Neutrophil (primary cell): ENCODE measurements around the gene RNF115.
"Not testable (repeated sequence)": the region's sequence is repeated elsewhere in the genome, so short reads cannot be mapped to it uniquely, and the experiment has no call there.

Source experiments
- H3K27ac ChIP-seq: fragments of 200-600 bp; sonication (generic); 2 replicates; pipeline ENCODE4 v1.5.1; 2016; ENCODE audit warnings: mild to moderate bottlenecking, moderate library complexity
- H3K27me3 ChIP-seq: fragments of 200-600 bp; sonication (generic); 2 replicates; pipeline ENCODE4 v1.6.0; 2016; ENCODE audit warnings: mild to moderate bottlenecking
- H3K36me3 ChIP-seq: fragments of 200-600 bp; sonication (generic); 2 replicates; pipeline ENCODE4 v1.5.1; 2017
- H3K4me1 ChIP-seq, 2 experiments: fragments of 200-600 bp in 1 of 2; sonication (generic) in 1 of 2; 1 replicate in 1 of 2; 2 replicates in 1 of 2; pipeline versions ENCODE4 v1.5.1 to v1.6.1; 2013 to 2016; ENCODE audit warnings: low read depth in 1 of 2, low read length in 1 of 2, mild to moderate bottlenecking in 1 of 2, moderate library complexity in 1 of 2; ENCODE audit not compliant: control insufficient read depth in 1 of 2, insufficient read depth in 1 of 2
- H3K4me3 ChIP-seq, 2 experiments: fragments of 200-600 bp in 1 of 2; sonication (generic) in 1 of 2; 1 replicate in 1 of 2; 2 replicates in 1 of 2; pipeline ENCODE4 v1.5.1; 2013 to 2016; ENCODE audit warnings: low read depth in 1 of 2, low read length in 1 of 2, mild to moderate bottlenecking in 1 of 2, moderate library complexity in 1 of 2
- H3K9me3 ChIP-seq: fragments of 200-600 bp; sonication (generic); 2 replicates; pipeline ENCODE4 v1.5.1; 2016
- TF ChIP-seq, protein P1 (sequence below): fragments of 200-600 bp; sonication (generic); IDR thresholded peaks from 2 replicates; pipeline ENCODE4 v1.5.1; 2016; ENCODE audit warnings: antibody characterized with exemption

The RNF115 gene

DNA sequence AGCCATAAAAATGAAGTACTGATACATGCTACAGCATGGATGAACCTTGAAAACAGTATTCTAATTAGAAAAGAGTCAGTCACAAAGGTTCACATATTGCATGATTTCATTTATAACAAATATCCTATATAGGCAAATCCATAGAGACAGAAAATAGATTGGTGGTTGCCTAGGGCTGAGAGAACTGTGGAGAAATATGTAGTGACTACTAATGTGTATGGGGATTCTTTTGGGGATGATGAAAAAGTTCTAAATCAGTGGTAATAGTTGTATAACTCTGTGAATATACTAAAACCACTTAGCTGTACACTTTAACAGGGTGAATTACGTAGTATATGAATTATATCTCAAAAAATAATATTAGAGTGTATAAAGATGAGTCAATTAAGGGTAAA, 45.8 kb downstream of the RNF115 start:
- Histone ChIP-seq H3K4me3 (no peak overlapping the region), H3K4me1 (no peaks in the 10 kb centered on the region), H3K9me3 (no peaks in the 10 kb centered on the region), H3K27ac (no peak overlapping the region), H3K27me3 (no peaks in the 10 kb centered on the region), H3K36me3 (peaks cover 17% of the 10 kb centered on the region)
- TF ChIP-seq, protein P1, sequence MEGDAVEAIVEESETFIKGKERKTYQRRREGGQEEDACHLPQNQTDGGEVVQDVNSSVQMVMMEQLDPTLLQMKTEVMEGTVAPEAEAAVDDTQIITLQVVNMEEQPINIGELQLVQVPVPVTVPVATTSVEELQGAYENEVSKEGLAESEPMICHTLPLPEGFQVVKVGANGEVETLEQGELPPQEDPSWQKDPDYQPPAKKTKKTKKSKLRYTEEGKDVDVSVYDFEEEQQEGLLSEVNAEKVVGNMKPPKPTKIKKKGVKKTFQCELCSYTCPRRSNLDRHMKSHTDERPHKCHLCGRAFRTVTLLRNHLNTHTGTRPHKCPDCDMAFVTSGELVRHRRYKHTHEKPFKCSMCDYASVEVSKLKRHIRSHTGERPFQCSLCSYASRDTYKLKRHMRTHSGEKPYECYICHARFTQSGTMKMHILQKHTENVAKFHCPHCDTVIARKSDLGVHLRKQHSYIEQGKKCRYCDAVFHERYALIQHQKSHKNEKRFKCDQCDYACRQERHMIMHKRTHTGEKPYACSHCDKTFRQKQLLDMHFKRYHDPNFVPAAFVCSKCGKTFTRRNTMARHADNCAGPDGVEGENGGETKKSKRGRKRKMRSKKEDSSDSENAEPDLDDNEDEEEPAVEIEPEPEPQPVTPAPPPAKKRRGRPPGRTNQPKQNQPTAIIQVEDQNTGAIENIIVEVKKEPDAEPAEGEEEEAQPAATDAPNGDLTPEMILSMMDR = no peak

DNA sequence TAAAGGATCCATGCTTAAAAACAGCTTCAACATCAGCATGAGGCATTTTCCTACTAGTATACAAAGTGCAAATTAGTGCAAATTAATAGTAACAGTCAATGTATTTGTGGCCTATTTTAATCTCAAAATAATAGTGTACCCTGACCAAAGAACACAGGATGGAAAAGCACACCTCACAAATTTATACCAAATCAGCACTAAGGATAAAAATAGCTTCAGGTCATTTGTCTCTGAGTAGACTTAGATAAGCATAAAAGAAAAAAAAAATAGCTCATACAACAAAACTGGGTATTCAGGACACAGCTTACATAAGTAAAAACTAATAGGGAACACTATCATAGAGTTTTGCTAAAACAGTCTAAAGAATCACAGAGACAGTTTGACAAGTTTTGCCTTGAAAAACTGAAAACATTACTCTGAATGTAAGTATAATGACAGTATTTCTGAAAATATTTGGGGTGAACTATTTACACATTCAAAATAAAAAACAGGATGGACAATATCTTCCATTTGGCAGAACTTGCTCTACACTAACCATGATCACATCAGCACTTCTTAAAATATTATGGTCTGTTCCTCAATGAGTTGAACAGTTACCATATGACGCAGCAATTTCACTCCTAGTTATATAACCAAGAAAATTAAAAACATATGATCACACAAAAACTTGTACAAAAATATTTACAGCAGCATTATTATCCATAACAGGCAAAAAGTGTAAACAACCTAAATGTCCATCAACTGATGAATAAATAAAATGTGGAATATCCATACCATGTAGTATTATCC, 46.3 kb downstream of the RNF115 start:
- H3K36me3 ChIP-seq = peaks cover 11% of the 10 kb centered on the region
- H3K27me3 ChIP-seq = no peaks in the 10 kb centered on the region
- H3K4me3 ChIP-seq = no peak overlapping the region
- no peak overlapping the region for H3K27ac ChIP-seq
- H3K4me1 ChIP-seq = no peaks in the 10 kb centered on the region
- TF ChIP-seq, protein P1 = no peak
- no peaks in the 10 kb centered on the region for H3K9me3 ChIP-seq

GRCh38 chr1:145773423-145773822, 50.5 kb downstream of the RNF115 start:
- TF ChIP-seq, protein P1 = no peak
- H3K4me1 ChIP-seq = no peaks in the 10 kb centered on the region
- H3K27ac ChIP-seq = no peak overlapping the region
- H3K9me3 ChIP-seq = no peaks in the 10 kb centered on the region
- peaks cover 19% of the 10 kb centered on the region for H3K36me3 ChIP-seq
- H3K4me3 ChIP-seq = no peak overlapping the region
- no peaks in the 10 kb centered on the region for H3K27me3 ChIP-seq

DNA sequence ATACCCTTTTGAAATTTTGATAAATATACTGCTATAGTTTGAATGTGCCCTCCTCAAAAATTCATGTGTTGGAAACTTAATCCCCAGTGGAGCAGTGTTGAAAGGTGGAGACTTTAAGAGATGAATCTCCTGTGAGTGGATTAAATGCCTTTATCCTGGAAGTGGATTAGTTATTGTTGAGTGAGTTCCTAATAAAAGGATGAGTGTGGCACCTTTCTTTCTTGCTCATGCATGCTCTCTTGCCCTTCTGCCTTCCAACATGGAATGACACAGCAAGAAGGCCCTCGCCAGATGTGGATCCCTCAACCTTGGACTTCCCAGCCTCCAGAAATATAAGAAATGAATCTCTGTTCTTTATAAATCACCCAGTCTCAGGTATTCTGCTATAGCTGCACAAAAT, 52.8 kb downstream of the RNF115 start:
- TF ChIP-seq, protein P1 = no peak
- H3K27ac ChIP-seq = no peak overlapping the region
- H3K4me1 ChIP-seq = no peaks in the 10 kb centered on the region
- no peaks in the 10 kb centered on the region for H3K9me3 ChIP-seq
- peaks cover 26% of the 10 kb centered on the region for H3K36me3 ChIP-seq
- no peak overlapping the region for H3K4me3 ChIP-seq
- no peaks in the 10 kb centered on the region for H3K27me3 ChIP-seq

DNA sequence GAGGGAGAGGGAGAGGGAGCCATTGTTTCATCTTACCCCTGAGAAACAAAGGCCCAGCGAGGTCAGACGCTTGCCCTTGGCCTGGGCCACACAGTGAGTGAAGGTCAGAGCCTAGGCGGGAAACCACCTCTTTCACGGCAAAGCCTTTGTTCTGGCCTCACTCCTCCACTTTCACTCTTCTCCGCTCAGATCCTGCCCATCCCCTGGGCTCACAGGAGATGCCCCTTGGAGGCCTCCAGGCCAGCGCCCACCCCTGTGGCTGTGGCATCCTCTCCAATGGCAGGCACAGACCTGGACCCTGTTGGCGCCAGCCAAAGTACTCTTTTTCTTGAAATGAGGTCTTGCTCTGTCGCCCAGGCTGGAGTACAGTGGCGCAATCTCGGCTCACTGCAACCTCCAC, 55.9 kb downstream of the RNF115 start:
- peaks cover 30% of the 10 kb centered on the region for H3K36me3 ChIP-seq

DNA sequence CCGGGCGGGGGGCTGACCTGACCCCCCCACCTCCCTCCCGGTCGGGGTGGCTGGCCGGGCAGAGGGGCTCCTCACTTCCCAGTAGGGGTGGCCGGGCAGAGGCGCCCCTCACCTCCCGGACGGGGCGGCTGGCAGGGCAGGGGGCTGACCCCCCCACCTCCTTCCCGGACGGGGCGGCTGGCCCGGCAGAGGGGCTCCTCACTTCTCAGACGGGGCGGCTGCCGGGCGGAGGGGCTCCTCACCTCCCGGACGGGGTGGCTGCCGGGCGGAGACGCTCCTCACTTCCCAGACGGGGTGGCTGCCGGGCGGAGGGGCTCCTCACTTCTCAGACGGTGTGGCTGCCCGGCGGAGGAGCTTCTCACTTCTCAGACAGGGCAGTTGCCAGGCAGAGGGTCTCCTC, 57.0 kb downstream of the RNF115 start:
- H3K36me3 ChIP-seq = peaks cover 30% of the 10 kb centered on the region
- not testable (repeated sequence) for H3K27ac ChIP-seq, H3K4me3 ChIP-seq

More for the DNA sequence above, 55.9 kb downstream of the RNF115 start:
- not testable (repeated sequence) for H3K4me1 ChIP-seq, H3K9me3 ChIP-seq, H3K4me3 ChIP-seq, H3K27me3 ChIP-seq, H3K27ac ChIP-seq

GRCh38 chr1:145765585-145766360, 58.1 kb downstream of the RNF115 start:
- H3K36me3 ChIP-seq = peaks cover 26% of the 10 kb centered on the region
- not testable (repeated sequence) for H3K4me1 ChIP-seq, H3K9me3 ChIP-seq, H3K4me3 ChIP-seq, H3K27ac ChIP-seq, H3K27me3 ChIP-seq

More for the DNA sequence above, 57.0 kb downstream of the RNF115 start:
- not testable (repeated sequence) for H3K9me3 ChIP-seq, H3K27me3 ChIP-seq, H3K4me1 ChIP-seq

DNA sequence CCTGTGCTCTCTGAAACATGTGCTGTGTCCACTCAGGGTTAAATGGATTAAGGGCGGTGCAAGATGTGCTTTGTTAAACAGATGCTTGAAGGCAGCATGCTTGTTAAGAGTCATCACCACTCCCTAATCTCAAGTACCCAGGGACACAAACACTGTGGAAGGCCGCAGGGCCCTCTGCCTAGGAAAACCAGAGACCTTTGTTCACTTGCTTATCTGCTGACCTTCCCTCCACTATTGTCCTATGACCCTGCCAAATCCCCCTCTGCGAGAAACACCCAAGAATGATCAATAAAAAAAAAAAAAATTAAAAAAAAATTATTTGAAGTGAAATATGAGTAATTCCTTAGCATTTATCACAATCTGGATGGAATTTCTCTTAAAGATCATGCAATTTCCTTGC, 58.8 kb downstream of the RNF115 start:
- not testable (repeated sequence) for H3K9me3 ChIP-seq, H3K27me3 ChIP-seq, H3K4me1 ChIP-seq, H3K27ac ChIP-seq, H3K4me3 ChIP-seq
- peaks cover 20% of the 10 kb centered on the region for H3K36me3 ChIP-seq

DNA sequence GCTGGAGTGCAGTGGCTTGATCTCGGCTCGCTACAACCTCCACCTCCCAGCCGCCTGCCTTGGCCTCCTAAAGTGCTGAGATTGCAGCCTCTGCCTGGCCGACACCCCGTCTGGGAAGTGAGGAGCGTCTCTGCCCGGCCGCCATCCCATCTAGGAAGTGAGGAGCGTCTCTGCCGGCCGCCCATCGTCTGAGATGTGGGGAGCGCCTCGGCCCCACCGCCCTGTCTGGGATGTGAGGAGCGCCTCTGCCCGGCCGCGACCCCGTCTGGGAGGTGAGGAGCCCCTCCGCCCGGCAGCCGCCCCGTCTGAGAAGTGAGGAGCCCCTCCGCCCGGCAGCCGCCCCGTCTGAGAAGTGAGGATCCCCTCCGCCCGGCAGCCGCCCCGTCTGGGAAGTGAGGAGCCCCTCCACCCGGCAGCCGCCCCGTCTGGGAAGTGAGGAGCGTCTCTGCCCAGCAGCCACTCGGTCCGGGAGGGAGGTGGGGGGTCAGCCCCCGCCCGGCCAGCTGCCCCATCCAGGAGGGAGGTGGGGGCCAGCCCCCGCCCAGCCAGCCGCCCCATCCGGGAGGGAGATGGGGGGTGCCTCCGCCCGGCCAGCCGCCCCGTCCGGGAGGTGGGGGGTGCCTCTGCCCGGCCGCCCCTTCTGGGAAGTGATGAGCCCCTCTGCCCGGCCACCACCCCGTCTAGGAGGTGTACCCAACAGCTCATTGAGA, 59.5 kb downstream of the RNF115 start:
- H3K27ac ChIP-seq, H3K27me3 ChIP-seq, H3K4me1 ChIP-seq, H3K9me3 ChIP-seq, H3K4me3 ChIP-seq: not testable (repeated sequence)
- H3K36me3 ChIP-seq = peaks cover 19% of the 10 kb centered on the region
